ENCODE data around the gene DNAJB8.

Gene DNAJB8

DNA sequence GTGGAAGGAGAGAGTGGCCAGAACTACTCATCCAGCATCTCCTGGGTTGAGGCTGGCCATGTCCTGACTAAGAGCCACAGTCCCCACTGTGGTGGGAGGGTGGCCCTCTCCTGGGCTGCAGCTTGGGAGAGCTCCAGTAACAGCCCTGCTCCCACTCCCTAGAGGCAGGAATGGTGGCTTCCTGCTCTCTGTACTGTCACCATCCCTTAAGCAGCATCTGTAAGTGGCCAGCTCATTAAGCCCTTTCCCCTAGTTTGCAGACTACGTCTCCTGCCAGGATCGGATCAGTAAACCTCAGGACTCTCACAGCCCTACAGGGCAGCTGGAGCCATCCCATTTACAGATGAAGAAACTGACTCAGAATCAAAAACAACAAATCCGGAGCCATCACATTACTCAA, 30.5 kb downstream of the DNAJB8 start:
- Histone ChIP-seq H3K27ac (no peak overlapping the region), H3K4me3 (no peak overlapping the region)
- DNase-seq (ENCODE audit: low spot score) = no peak
- TF ChIP-seq, protein P1, sequence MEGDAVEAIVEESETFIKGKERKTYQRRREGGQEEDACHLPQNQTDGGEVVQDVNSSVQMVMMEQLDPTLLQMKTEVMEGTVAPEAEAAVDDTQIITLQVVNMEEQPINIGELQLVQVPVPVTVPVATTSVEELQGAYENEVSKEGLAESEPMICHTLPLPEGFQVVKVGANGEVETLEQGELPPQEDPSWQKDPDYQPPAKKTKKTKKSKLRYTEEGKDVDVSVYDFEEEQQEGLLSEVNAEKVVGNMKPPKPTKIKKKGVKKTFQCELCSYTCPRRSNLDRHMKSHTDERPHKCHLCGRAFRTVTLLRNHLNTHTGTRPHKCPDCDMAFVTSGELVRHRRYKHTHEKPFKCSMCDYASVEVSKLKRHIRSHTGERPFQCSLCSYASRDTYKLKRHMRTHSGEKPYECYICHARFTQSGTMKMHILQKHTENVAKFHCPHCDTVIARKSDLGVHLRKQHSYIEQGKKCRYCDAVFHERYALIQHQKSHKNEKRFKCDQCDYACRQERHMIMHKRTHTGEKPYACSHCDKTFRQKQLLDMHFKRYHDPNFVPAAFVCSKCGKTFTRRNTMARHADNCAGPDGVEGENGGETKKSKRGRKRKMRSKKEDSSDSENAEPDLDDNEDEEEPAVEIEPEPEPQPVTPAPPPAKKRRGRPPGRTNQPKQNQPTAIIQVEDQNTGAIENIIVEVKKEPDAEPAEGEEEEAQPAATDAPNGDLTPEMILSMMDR (IDR thresholded peaks at IDR 0.05) = no peak

DNA sequence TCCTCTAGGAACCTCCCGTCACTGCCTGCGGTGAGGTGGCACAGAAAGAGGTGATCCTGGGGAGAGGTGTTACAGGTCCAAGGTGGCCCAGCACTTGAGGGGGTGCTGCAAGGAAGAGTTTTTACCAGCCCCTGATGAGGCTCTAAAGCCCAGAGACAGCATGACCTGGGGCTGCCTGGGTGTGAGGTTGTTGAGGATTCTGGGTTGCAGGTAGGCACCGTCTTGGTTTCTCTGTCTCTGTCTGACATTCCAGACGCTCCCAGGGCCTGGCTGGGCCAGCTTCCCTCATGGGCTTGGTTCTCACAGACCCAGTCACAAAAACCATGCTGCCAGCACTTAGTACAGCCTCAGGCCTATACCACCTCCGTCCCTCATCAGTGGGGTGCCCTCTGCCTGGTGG, 31.1 kb downstream of the DNAJB8 start:
- Histone ChIP-seq H3K27ac (no peak overlapping the region), H3K4me3 (no peak overlapping the region)
- TF ChIP-seq, protein P1 (IDR thresholded peaks at IDR 0.05) = no peak
- DNase-seq (ENCODE audit: low spot score) = no peak

DNA sequence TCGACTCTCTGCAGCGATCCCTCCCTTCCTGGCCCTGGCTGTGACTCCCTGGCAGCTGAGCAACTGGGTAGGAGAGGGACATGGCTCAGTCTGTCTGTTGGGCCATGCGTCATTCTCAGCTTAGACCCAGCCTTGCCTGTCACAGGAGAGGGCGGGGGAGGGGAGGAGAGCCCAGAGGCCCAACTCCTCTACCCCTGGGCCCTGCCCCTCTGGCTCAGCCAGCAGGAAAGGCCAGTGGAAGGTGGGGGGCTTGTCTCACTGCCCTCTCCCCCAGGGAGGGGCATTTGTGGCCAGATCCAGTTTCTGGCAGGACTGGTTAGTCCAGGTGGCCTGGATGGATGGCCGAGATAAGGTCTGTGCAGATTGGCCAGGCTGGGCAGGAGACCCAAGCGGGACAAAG, 31.6 kb downstream of the DNAJB8 start:
- Histone ChIP-seq H3K27ac (no peak overlapping the region), H3K4me3 (no peak overlapping the region)
- DNase-seq (ENCODE audit: low spot score) = no peak
- TF ChIP-seq, protein P1 (IDR thresholded peaks at IDR 0.05) = no peak

DNA sequence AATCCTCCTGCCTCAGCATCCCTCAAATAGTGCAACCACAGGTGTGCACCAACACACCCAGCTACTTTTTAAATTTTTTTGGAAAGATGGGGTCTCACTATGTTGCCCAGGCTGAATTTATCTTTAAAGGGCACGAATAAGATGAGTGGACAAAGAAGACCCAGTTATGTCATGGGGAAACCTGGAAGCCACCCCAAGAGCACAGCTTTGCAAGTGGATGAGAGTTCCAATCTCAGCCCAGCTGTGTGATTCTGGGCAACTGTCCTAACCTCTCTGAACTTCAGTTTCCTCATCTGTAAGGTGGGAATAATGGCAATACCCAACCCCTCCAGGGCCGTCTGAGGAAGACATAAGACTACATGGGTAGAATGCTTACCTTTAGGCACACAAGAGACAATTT, 32.2 kb downstream of the DNAJB8 start:
- DNase-seq (ENCODE audit: low spot score) = no peak
- TF ChIP-seq, protein P1 (IDR thresholded peaks at IDR 0.05) = no peak
- H3K27ac ChIP-seq = no peak overlapping the region
- no peak overlapping the region for H3K4me3 ChIP-seq

DNA sequence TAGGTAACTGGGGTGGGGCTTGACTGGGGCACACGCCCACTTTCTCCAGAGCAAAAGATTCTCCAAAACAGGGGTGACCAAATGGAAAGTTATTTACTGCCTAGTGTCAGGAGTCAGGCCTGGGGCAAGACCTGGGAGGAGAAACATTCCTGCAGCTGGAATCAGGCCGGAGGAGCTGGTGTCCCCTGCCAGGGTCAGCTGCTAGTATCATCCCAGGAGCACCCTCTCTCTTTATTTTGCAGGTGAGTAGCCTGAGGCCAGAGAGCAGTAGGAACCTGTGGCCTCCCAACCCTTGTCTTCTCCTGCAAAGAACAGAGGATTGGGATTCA, 32.9 kb downstream of the DNAJB8 start:
- TF ChIP-seq, protein P1 (IDR thresholded peaks at IDR 0.05) = no peak
- H3K27ac ChIP-seq = no peak overlapping the region
- DNase-seq (ENCODE audit: low spot score) = no peak
- no peak overlapping the region for H3K4me3 ChIP-seq

DNA sequence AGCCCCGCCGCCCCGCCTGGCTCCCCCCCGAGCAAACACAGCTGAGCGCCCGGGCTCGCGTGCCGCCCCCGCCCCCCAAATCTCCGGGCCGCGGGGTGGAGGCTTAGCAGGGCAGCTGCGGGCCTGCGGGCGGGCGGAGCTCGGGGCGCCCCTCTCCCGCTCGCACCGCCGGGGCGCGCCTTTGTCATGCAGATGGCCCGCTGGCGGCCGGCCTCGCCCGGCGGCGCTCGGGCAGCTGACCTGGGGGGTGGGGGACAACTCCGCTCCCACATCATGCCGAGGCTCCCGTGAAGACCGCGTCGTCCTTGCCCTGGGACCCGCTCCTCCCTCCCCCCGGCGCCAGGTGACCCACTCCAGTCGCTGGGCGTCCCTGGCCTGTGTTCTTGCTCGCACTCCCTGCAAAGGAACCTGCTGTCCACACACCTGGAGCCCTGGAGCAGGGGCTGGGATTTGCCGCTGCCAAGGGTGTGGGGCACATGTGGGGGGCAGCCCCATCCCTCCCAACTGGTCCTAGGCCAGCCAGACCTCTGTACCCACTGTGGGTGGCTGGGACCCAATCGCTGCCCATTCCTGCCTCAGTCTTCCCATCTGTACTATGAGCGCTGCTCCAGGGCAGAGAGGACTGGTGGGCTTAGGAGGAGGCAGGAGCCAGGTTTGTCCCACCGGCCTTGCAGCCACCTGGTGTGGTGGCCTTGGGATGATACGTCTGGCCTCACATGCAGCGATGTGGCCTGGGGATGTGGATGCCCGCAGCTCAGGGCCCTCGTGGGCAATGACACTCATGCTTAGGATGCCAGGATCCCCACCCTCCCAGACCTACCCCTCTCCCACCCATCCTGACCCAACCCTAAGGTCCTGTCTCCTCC, 33.5 kb downstream of the DNAJB8 start:
- DNase-seq (ENCODE audit: low spot score) = no peak
- Histone ChIP-seq H3K4me3 (peak overlapping the region; percentile 63), H3K27ac (no peak overlapping the region)
- TF ChIP-seq, protein P1 (IDR thresholded peaks at IDR 0.05) = no peak

DNA sequence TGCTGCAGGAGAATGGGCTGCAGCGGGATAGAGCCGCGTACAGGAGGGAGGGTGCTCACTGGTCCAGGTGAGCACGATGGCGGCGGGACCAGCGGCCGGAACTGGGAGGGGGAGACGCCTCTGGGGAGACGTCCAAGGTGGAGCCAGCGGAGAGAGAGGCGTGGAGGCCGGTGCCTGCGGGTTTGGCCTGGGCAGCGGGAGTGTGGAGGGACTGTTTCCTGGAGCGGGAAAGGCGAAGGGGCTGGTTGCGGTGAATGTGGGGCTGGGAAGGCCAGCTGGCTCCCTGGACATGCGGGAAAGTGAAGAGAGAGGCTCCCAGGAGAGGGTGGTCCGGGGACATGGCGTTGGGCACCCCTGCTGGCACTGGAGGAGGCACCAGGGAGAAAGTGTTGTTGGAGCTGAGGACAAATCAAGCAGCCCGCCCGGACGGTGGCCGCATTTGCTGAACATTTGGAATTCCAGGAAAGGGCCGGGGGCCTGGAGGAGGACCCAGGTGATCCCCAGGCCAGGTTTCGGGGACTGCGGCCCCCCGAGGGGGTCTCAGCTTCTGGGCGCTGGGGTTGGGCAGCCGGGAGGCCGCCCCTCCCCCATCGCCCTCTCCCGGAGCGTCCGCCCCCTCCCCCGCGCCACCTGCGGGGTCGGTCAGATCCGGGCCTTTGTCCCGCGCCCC, 34.3 kb downstream of the DNAJB8 start:
- no peak for DNase-seq (ENCODE audit: low spot score)
- Histone ChIP-seq H3K27ac (no peak overlapping the region), H3K4me3 (peak overlapping the region; percentile 63)
- TF ChIP-seq, protein P1 (IDR thresholded peaks at IDR 0.05) = no peak
